ENCODE measurements around the gene MRNIP.

- TF ChIP-seq CTCF (IDR thresholded peaks at IDR 0.05; ENCODE audit: low read depth, low read length, poor library complexity, severe bottlenecking) (no peak), EZH2phosphoT487 (IDR thresholded peaks at IDR 0.05; ENCODE audit: borderline replicate concordance, low read length) (no peak)
Observed at GRCh38 chr5:179878222-179879002, 19.8 kb upstream of the MRNIP start.
